ENCODE results near the gene PLEKHM3.

PLEKHM3 gene

DNA sequence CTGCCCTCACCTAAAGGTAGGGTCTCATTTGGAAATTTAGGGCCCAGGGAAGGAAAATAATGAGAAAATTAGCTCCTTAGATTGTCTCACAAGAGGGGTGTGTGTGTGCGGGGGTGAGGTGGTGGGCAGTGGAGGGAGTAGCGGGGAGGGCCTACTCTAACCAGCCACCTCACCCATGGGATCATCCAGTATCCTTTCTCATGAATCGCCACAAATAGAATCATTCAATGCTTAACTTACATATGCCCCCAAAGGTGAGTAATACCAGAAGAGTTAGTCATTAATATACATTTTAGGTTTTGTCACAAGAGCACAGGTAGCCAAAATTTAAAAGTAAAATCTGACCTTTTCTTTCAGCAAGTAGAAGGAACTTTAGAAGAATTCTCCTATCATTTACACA lies 122.1 kb downstream of the PLEKHM3 start:
- H3K9ac ChIP-seq (ENCODE audit: insufficient read length, low read depth): no peak overlapping the region
- no peaks in the 10 kb centered on the region for H3K27me3 ChIP-seq (ENCODE audit: insufficient read depth, insufficient read length)
- no peak for TF ChIP-seq ZNF274 (IDR thresholded peaks at IDR 0.05; ENCODE audit: low read depth, low read length)
- no peak for TF ChIP-seq SUZ12 (IDR thresholded peaks at IDR 0.05; ENCODE audit: extremely low read depth, insufficient read depth, insufficient read length)
- no peak for TF ChIP-seq YY1 (IDR thresholded peaks at IDR 0.05; ENCODE audit: insufficient read depth, insufficient read length)
- H3K4me3 ChIP-seq (ENCODE audit: insufficient read length, low read depth): no peak overlapping the region
- H3K4me1 ChIP-seq (ENCODE audit: insufficient read depth, insufficient read length): peaks cover under 1% of the 10 kb centered on the region
- H3K36me3 ChIP-seq (ENCODE audit: insufficient read depth, insufficient read length, low read length): peaks cover 3% of the 10 kb centered on the region
- no peak for DNase-seq (ENCODE audit: low read depth, low spot score)
- no peaks in the 10 kb centered on the region for H3K9me3 ChIP-seq (ENCODE audit: insufficient read depth, low read length)

DNA sequence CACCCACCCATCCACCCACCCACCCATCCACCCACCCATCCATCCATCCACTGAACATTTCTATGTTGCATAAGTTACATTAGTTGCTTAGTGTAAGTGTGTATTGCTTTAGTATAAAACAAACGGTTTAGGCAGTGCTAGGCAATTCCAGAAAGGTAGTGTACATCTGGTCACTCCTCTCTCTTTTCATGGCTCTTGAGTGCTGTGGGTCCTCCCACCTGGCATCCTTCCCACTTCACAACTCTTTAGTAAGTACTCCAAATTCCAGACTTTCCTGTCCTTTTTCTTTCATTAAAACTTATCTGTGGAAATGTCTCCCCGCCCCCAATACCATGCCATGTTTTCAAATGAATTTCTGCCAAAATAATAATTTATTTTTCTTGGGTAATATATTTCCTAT lies 122.5 kb downstream of the PLEKHM3 start:
- H3K9ac ChIP-seq (ENCODE audit: insufficient read length, low read depth): no peak overlapping the region
- H3K4me1 ChIP-seq (ENCODE audit: insufficient read depth, insufficient read length): peaks cover 2% of the 10 kb centered on the region
- H3K9me3 ChIP-seq (ENCODE audit: insufficient read depth, low read length): no peaks in the 10 kb centered on the region
- no peak for DNase-seq (ENCODE audit: low read depth, low spot score)
- no peak overlapping the region for H3K4me3 ChIP-seq (ENCODE audit: insufficient read length, low read depth)
- no peaks in the 10 kb centered on the region for H3K27me3 ChIP-seq (ENCODE audit: insufficient read depth, insufficient read length)
- H3K36me3 ChIP-seq (ENCODE audit: insufficient read depth, insufficient read length, low read length): peaks cover 3% of the 10 kb centered on the region
- TF ChIP-seq SUZ12 (IDR thresholded peaks at IDR 0.05; ENCODE audit: extremely low read depth, insufficient read depth, insufficient read length): no peak

DNA sequence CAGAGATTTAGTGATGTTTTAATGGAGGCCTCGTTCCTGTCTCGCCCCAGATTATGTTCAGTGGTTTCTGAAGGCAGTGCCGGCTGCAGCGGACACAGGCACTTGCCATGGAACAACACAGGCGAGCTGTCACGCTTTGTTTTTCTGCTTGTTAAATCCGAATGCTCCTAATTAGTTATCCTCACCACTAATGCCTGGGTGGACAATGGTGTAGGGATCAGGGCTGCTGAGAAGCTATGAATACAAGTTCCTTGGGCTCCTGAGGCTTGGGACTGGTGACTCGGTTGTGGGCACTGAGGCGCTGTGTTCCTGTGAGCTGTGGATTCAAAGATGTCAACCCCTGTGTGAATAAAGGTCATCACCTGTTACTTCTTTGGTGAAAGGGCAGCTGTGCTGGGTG lies 123.5 kb downstream of the PLEKHM3 start:
- peaks cover 3% of the 10 kb centered on the region for H3K36me3 ChIP-seq (ENCODE audit: insufficient read depth, insufficient read length, low read length)
- H3K4me3 ChIP-seq (ENCODE audit: insufficient read length, low read depth): no peak overlapping the region
- H3K9me3 ChIP-seq (ENCODE audit: insufficient read depth, low read length): no peaks in the 10 kb centered on the region
- H3K4me1 ChIP-seq (ENCODE audit: insufficient read depth, insufficient read length): peaks cover 2% of the 10 kb centered on the region
- TF ChIP-seq SUZ12 (IDR thresholded peaks at IDR 0.05; ENCODE audit: extremely low read depth, insufficient read depth, insufficient read length) (no peak), ZNF274 (IDR thresholded peaks at IDR 0.05; ENCODE audit: low read depth, low read length) (no peak), YY1 (IDR thresholded peaks at IDR 0.05; ENCODE audit: insufficient read depth, insufficient read length) (no peak)
- H3K27me3 ChIP-seq (ENCODE audit: insufficient read depth, insufficient read length): no peaks in the 10 kb centered on the region
- no peak for DNase-seq (ENCODE audit: low read depth, low spot score)
- no peak overlapping the region for H3K9ac ChIP-seq (ENCODE audit: insufficient read length, low read depth)

DNA sequence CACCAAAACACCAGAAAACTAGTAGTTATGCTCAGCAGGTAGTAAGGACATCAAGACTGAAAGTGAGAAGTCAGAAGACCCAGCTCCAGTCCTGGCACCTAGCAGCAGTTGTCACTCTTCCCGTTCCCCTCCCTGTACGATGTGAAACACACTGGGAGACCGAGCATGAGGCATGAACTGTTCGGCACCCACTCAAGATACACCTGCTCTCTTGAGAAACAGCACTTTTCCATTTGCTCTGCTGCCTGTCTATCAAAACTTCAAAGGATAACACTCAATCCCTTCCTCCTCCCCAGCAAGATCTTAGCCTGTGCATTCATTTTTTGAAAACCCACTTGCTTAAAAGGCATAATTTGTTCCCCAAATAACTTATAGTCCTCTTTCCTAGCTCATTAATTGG lies 123.9 kb downstream of the PLEKHM3 start:
- no peaks in the 10 kb centered on the region for H3K27me3 ChIP-seq (ENCODE audit: insufficient read depth, insufficient read length)
- no peak for DNase-seq (ENCODE audit: low read depth, low spot score)
- no peak overlapping the region for H3K9ac ChIP-seq (ENCODE audit: insufficient read length, low read depth)
- H3K4me3 ChIP-seq (ENCODE audit: insufficient read length, low read depth): no peak overlapping the region
- TF ChIP-seq YY1 (IDR thresholded peaks at IDR 0.05; ENCODE audit: insufficient read depth, insufficient read length) (no peak), ZNF274 (IDR thresholded peaks at IDR 0.05; ENCODE audit: low read depth, low read length) (no peak), SUZ12 (IDR thresholded peaks at IDR 0.05; ENCODE audit: extremely low read depth, insufficient read depth, insufficient read length) (no peak)
- peaks cover 3% of the 10 kb centered on the region for H3K36me3 ChIP-seq (ENCODE audit: insufficient read depth, insufficient read length, low read length)
- H3K9me3 ChIP-seq (ENCODE audit: insufficient read depth, low read length): no peaks in the 10 kb centered on the region
- H3K4me1 ChIP-seq (ENCODE audit: insufficient read depth, insufficient read length): peaks cover 2% of the 10 kb centered on the region

DNA sequence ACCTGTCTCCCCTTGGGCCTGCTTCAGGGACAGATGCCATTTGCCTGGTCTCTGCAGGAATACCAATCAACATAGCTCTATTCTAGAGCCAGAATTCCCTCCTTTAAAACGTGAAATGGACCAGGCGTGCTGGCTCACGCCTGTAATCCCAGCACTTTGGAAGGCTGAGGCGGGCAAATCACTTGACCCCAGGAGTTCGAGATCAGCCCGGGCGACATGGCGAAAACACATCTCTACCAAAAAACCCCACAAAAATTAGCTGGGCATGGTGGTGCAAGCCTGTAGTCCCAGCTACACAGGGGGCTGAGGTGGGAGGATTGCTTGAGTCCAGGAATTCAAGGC lies 127.0 kb downstream of the PLEKHM3 start:
- Histone ChIP-seq H3K36me3 (ENCODE audit: insufficient read depth, insufficient read length, low read length) (peaks cover 3% of the 10 kb centered on the region), H3K9ac (ENCODE audit: insufficient read length, low read depth) (no peak overlapping the region), H3K27me3 (ENCODE audit: insufficient read depth, insufficient read length) (no peaks in the 10 kb centered on the region), H3K4me1 (ENCODE audit: insufficient read depth, insufficient read length) (peaks cover 7% of the 10 kb centered on the region), H3K4me3 (ENCODE audit: insufficient read length, low read depth) (no peak overlapping the region), H3K9me3 (ENCODE audit: insufficient read depth, low read length) (no peaks in the 10 kb centered on the region)
- DNase-seq (ENCODE audit: low read depth, low spot score): no peak
- TF ChIP-seq SUZ12 (IDR thresholded peaks at IDR 0.05; ENCODE audit: extremely low read depth, insufficient read depth, insufficient read length) (no peak), YY1 (IDR thresholded peaks at IDR 0.05; ENCODE audit: insufficient read depth, insufficient read length) (no peak), ZNF274 (IDR thresholded peaks at IDR 0.05; ENCODE audit: low read depth, low read length) (no peak)

DNA sequence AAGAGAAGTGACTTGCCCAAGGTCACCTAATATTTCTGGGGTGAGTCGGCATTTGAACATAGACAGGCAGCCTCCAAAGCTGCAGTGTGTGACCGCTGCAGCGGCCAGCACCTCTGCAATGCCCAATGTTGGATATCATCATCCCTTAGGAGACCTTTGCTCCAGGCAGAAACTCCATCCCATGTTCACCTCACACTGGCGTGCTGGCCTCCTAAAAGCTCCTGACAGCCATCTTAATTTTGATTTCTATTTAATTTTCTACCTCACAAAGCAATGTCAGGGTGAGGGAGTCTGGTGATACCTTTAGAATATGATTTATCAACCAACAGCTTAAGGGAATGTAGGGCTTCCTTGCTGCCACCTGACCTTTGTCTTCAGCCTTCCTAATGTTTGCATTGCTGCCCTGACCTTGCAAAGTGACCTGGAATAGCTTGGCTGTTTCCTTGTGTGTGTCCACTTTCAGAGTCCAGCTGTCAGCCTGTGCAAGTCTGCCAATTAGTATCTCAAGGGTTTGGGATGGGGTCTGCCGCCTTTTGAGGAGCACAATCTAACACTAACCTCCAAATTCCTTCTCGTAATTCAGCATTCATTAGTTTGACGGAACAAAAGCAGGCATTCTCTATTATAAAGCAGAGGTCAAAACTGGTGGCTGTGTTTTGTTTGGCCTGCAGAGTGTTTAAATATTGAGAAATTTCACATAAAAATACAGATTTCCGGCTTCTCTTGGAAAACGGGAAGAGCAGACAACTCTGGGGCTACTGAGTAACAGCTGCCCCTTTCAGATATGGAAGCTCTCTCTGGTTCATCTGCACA lies 127.6 kb downstream of the PLEKHM3 start:
- Histone ChIP-seq H3K4me3 (ENCODE audit: insufficient read length, low read depth) (no peak overlapping the region), H3K36me3 (ENCODE audit: insufficient read depth, insufficient read length, low read length) (peaks cover 3% of the 10 kb centered on the region), H3K27me3 (ENCODE audit: insufficient read depth, insufficient read length) (no peaks in the 10 kb centered on the region), H3K9ac (ENCODE audit: insufficient read length, low read depth) (no peak overlapping the region), H3K9me3 (ENCODE audit: insufficient read depth, low read length) (no peaks in the 10 kb centered on the region), H3K4me1 (ENCODE audit: insufficient read depth, insufficient read length) (peaks cover 7% of the 10 kb centered on the region)
- no peak for TF ChIP-seq ZNF274 (IDR thresholded peaks at IDR 0.05; ENCODE audit: low read depth, low read length)
- TF ChIP-seq SUZ12 (IDR thresholded peaks at IDR 0.05; ENCODE audit: extremely low read depth, insufficient read depth, insufficient read length): no peak
- no peak for TF ChIP-seq YY1 (IDR thresholded peaks at IDR 0.05; ENCODE audit: insufficient read depth, insufficient read length)
- DNase-seq (ENCODE audit: low read depth, low spot score): no peak

DNA sequence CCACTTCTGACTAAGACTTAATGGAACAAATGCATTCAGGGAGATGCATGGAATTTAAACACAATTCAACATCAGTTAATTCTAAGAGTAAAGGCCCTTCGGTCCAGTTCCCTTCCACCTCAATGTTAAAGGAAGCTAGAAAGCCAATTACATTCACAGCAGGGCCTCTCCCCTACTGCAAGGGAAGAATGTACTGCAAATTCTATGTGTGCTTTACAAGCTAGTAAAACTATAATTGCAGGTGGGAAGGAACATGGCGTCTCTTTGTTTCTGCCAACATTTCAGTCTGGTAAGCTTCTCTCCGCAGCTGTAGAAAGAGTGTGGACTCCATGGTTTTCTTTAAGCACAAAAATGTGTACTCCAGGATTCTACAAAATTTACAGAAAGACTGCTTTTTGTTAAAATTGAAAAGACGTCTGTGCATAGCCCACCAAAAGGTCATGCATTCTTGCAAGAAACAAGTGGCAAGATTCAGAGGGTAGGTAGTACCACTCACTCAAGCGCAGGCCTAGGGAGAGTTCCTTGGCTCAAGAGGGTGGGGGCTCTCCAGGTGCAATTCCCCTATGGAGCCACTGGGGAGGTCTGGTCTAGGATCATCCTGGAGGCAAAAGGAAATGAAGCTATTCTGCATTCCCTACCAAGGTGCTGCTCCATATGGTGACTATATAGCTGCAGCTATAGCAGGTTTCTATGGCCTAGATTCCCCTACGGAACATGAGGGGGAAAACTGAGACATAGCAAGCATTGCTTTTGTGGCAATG lies 128.6 kb downstream of the PLEKHM3 start:
- Histone ChIP-seq H3K9ac (ENCODE audit: insufficient read length, low read depth) (no peak overlapping the region), H3K27me3 (ENCODE audit: insufficient read depth, insufficient read length) (no peaks in the 10 kb centered on the region), H3K4me3 (ENCODE audit: insufficient read length, low read depth) (no peak overlapping the region), H3K9me3 (ENCODE audit: insufficient read depth, low read length) (no peaks in the 10 kb centered on the region), H3K4me1 (ENCODE audit: insufficient read depth, insufficient read length) (peaks cover 7% of the 10 kb centered on the region), H3K36me3 (ENCODE audit: insufficient read depth, insufficient read length, low read length) (peaks cover 3% of the 10 kb centered on the region)
- no peak for TF ChIP-seq YY1 (IDR thresholded peaks at IDR 0.05; ENCODE audit: insufficient read depth, insufficient read length)
- TF ChIP-seq ZNF274 (IDR thresholded peaks at IDR 0.05; ENCODE audit: low read depth, low read length): no peak
- no peak for TF ChIP-seq SUZ12 (IDR thresholded peaks at IDR 0.05; ENCODE audit: extremely low read depth, insufficient read depth, insufficient read length)
- DNase-seq (ENCODE audit: low read depth, low spot score): peak; percentile 71
